ENCODE data around the gene THAP7. TPM values are rescaled to one million over a fixed set of nuclear protein-coding genes. Genes with fewer than 3 reads are reported as not detected.
A peak's percentile ranks its signal among the peaks of the same experiment; 100 is the strongest.
"Not testable (repeated sequence)": the region's sequence is repeated elsewhere in the genome, so short reads cannot be mapped to it uniquely, and the experiment has no call there.

THAP7 gene
- total RNA-seq, 1 donor from 2014 or later = 25.8 TPM

DNA sequence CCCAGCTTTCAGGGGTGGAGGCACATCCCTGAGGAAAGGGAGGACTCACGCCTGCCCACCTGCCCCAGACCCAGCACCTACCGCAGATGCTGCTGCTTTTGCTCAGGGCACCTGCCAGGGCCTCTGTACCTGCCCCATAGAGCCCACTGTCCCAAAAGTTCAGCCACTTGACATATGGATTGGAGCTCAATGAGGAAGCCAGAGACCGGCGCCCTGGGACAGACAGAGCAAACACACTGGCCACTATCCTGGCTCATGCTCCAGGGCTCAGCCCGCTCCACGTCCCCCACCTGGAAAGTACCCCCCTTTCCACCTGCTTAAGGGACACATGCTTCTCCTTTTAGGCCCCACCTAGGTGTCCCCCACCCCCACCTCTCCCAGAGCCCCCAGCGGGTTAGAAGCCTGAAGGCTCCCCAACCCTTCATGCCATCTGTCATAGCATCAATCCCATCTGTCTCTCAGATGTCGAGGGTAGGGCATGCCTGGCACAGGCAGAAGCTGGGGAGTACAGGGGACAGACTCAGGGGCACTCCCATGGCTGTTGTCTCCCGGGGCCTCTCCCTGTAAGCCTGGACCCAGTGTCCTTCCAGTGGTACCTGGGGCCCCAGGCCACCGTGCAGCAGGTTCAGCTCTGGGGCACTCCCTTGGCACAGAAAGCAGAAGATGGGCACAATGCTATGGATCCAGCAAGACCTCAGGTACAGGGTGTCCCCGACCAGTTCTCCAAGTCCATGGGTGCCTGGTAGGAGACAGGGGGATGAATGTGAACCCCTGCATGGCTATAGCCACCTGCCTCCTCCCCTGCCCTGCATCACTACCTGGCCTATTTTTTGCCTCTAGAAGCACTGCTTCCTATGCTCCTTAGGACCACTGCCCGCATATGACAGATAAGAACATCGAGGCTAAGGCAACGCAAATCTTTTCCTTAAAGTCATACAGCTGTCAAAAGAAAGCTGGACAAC, 10.8 kb upstream of the THAP7 start:
- no peak for DNase-seq (ENCODE audit: low spot score)

DNA sequence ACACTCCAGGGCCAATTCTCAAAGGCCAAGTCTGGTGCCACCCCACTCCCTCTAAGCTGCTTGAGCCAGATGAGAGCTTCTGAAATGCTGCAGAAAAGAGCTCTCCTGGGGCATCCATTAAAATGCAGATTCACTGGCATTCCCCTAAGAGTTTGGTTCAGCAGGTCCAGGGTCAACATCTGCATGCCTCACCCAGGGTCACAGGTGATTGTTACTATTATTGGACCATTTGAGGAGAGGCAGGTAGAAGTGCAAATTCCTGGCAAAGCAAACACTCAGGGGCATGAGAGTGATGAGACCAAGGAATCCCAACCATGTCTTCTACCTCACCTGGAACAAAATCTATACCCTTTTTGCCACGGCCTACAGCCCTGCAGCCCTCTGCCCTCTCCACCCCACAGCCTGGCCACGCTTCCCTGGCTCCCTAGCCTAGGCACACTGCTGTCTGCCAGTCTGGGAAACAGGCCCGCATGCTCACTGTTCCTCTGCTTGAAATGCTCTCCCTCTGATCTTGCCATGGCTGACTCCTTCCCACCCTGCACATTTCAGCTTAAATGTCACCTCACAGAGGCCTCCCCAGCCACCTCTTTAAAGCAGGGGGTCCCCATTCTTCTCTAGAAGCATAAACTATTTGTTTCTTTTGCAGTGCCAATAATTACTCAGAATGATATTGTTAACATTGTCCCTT, 8.7 kb upstream of the THAP7 start:
- no peak for DNase-seq (ENCODE audit: low spot score)

DNA sequence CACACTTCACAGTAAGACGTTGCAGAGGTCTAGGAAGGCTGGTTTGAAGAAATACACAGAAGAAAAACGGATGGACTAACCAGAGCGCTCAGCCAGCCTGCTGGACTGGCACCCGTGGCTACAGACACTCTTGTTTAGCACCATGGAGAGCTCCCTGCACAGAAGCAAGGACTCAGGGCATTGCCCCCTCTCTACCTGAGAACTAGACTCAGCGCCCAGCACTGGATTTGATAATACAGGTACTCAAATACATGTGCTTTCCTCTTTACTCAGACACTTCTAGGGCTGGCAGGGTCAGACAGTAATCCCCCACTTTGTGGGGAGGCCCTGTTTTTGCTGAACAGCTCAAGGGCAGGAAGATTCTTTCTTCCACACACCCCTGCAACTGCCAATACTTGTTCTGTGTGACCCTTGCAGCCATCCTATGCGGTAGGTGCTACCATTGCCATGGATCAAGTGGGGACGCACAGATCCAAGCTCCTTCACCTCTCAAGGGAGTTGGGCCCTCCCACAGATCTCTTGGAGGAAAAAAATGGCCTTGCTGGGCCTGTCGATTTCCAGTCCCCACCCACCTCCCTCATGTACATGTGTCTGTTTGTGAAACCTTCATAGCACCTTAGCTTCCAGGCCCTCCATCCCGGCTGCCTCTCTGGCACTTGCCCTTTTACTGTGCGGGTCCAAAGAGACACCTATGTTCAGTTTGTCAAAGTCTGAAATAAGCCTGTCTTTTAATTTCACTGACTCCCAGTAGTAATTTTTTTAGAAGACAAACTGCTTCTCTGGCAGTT, 7.9 kb upstream of the THAP7 start:
- DNase-seq (ENCODE audit: low spot score) = no peak

DNA sequence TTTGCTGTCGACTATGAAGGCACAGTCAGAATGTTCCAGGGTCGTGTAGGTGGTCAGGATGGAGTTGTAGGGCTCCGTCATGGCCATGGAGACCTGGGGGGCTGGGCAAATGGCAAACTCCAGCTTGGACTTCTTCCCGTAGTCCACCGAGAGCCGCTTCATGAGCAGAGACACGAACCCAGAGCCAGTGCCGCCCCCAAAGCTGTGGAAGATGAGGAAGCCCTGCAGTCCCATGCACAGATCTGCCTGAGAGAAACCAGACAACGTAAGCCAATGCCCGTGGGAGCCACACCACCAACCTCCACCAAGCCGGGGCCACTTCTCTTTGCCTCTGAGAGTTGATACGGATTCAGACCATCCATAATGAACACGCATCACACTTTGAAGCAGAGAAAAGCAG, 7.3 kb upstream of the THAP7 start:
- not testable (repeated sequence) for DNase-seq (ENCODE audit: low spot score)

DNA sequence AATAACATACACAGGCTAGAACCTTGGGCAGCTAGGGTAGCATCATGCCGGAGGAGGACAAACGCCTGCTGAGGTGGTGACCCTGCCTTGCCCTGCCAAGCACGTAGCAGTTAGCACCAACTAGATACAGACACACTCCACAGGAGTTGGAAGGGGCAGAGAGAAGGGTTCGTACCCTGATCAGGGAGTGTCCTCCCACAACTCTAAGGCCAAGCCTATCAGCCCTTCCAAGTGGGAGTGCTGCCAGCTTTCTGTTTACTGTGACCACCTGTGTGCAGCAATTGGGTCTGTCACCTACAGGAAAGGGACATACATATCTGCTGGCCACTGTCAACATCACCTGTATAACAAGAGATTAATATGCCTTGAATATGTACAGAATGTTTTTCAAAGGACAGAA, 1.9 kb upstream of the THAP7 start:
- DNase-seq (ENCODE audit: low spot score) = no peak

DNA sequence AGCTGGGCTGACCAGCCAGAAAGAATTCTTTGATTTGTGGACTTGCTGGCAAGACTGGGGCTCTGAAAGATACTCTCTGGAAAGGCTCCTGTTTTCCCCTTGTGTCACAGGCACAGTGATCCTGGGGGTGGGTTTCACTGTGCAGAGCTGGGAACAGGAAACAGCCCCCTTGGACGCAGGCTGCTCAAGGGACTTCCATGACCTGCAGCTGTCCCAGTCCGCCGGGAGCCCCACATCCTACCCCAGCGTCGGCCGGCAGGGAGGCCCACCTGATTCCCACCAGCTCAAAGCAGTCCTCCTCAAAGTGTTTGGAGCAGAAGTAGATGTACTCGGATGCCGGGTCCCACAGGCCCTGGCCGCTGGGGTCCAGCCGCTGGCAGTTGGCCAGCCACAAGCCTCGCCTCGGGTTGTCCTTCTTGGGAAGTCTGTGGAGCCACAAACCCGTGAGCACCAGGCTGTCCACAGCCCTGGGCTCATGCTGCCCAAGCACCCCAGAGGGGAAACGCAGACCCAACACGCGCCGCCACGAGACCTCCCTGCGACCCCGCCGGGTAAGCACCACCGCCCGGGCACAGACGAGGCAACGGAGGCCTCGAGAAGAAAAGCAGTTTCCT, 824 bp downstream of the THAP7 start:
- no peak for DNase-seq (ENCODE audit: low spot score)

DNA sequence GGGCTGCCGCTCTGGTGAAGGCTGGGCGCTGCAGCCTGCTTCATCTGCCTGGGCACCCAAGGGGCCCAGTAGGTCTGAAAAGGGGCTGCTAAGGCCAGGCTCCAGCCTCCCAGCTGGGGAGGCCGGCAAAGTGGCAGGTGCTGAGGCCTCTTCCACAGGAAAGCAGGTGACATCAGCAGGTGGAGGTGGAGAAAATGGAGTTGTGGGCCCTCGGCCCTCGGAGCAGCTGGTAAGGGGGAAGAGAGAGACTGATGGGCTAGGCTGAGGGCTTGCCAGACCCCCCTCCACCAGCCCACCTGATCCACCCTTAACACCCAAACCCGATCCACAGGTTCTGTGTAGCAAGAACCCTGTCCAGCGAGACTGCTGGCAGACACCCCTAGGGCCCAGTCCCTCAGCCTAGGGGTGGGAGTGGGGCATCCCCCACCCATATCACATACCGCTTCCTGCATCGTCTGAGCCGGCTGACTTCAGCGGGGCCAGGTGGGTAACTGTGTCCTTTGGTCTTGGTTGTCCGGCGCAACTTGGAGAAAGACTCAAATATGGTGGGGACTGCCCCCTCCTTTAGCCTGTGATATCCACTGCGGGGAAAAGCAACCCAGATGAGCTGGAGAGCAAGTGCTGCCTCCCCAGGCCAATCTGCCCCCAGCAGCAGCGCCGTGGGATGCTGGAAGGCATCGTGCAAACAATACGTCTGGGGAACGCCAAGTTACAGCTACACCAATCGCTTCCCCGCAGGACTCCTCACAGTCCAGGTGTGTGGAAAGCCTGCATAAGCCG, 1.5 kb downstream of the THAP7 start:
- DNase-seq (ENCODE audit: low spot score) = no peak

DNA sequence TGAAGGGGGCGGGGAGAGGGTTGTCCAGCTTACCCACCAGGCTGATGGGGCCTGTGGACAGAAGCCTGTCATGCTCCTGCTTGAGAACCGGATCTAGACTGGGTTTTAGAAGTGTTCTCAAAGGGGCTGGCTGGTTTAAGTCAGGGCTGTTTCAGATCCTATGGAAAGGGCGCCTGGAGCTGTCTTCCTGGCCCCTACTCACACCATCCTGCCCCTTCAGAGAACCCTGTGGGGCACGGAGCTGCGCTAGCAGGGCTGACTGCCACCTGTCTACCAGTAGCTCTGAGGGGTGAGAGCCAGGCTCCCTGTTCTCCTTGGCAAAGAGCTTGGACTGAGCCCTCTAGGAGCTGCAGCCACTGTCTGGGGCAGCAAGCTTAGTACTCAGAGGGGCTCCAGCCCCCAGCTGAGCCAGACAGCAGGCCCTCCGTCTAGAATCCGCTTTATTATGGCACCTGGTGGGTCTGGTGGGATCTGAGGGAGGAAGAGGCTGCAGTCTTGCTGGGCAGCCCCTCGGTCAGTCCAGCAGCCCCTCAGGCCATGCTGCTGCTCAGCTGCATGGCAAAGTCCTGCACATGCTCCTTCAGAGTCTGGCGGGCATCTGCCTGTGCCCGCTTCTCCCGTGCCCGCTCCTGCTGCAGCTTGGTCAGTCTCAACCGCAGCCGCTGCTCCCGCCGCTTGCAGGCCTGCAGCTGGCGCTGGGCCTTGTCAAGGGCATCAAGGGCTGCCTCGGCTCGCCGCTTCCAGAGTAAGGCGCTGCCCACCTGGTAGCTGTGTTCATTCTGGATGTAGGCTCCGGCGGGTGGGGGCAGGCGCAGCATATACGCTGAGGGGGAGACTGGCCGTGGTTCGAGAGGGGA, 2.3 kb downstream of the THAP7 start:
- peak; percentile 45 for DNase-seq (ENCODE audit: low spot score)

DNA sequence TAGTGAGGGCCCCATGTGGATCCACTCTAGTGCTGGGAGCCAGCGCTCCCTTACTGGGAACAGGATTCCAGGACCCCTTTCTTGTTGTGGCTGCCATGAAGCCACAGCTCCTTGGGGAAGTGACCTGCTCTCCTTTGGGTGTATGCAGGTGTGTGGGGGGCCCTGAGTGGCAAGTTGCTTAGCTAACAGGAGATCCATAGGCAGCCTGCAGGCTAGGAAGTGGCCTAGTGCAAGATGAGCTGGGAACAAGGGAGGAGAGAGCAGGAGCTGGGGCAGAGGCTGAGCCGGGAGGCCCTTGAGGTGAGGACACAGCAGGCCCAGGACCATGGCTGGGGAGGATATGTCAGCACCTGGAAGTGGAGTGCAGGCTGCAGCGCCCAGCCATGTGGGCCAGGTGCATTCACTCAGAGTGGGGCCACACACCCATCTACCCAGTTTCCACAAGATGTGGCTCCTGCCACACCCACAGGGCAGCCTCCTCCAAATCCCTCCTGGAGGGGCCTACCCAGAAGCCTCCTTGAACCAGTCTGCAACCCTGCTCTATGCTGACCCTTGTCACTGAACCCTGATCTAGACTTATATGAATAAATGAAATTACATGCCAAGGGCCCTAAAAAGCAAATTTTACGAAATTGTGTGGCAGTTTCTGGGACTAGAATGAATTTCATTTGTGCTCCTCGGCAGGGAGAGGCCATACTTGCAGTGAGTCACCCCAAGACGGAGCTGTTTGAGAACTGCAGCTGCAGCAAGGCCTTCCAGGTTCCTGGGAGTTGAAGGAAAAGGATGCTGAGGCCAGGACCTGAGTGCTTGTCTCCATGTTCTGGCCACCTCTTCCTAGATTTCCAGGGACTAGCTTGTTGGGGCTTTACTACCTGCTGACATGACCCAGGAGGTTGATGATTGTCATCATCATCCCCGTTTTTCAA, 3.2 kb downstream of the THAP7 start:
- no peak for DNase-seq (ENCODE audit: low spot score)

DNA sequence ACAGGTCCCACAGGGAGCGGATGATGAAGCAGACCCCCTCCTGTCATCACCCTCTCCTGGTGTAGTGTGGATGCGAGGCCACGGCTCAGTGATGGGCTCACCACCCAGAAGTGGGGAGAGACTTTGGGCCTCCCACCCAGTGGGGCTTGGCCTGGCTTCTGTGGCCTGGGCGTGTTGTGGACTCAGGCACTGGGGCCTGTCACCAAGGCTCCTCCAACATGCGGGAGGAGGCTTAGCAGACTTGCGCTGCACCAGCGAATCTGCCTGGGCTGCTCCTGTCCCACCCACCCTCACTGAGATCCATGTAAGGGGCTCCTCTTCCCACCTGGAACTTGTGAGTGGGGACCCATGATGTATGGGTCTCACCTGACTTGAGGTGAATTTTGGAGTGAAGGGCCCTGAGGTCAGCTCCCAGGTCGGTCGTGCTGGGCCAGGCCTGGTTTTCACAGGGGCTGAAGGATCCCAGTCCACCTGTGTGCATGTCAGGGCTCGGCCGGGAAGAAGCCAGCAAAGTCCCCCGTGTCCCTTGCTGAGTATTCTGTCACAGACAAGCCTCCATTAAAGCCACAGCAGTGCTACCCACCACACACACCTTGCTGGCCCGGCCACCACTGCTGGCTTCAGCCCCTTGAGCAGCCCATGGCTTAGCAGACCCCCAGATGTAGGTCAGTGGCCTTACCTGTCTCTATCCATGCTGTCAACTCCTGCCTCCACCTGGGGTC, 4.2 kb downstream of the THAP7 start:
- DNase-seq (ENCODE audit: low spot score) = no peak

DNA sequence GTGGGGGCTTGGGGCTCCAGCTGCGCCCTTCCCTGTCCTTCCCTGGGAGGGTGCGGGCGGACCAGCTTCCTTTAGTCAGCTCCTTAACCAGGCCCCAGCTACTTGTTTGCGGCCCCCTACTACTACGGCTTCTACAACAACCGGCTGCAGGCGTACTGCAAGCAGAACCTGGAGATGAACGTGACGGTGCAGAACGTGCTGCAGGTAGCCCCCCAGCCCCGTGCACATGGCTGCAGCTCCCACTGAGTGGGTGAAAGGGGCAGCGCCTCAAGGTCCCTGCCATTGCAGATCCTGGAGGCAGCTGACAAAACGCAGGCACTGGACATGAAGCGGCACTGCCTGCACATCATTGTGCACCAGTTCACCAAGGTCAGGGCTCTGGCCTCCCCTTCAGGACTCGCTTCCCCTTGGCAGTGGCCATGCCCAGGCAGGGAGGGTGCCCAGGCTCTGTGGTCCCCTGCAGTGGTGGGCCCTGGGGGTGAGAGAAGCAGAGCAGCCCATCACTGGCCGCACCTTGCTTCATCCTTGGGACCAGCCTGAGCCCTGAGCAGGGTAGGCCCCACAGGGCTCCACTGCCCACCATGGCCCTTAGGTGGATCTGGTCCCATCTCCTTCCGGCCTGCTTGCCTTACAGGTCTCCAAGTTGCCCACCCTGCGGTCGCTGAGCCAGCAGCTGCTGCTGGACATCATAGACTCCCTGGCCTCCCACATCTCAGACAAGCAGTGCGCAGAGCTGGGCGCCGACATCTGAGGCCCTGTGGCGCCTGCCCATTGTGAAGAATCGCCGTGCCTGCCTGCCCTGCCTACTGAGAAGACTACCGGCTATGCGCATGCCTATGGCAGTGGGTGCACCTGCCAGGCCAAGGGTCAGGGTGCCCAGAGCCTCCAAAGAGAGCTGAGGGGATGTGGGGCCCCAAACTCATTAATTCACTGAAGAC, 5.1 kb downstream of the THAP7 start:
- no peak for DNase-seq (ENCODE audit: low spot score)

DNA sequence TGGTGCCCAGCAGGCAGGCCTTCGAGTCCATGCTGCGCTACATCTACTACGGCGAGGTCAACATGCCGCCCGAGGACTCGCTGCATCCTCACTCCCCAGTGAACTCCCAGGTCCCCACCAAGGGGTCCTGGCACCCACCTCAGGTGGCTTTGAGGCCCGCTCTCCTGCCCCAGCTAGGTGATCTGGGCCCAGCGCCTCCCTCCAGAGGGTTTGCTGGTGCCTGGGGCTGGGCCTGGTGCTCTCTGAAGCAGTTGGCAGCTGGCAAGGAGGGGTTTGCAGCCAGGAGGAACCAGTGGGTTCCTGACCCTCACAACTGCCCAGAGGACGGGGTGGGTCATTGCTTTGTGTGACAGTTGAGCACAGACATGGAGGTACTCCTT, 5.9 kb downstream of the THAP7 start:
- no peak for DNase-seq (ENCODE audit: low spot score)

DNA sequence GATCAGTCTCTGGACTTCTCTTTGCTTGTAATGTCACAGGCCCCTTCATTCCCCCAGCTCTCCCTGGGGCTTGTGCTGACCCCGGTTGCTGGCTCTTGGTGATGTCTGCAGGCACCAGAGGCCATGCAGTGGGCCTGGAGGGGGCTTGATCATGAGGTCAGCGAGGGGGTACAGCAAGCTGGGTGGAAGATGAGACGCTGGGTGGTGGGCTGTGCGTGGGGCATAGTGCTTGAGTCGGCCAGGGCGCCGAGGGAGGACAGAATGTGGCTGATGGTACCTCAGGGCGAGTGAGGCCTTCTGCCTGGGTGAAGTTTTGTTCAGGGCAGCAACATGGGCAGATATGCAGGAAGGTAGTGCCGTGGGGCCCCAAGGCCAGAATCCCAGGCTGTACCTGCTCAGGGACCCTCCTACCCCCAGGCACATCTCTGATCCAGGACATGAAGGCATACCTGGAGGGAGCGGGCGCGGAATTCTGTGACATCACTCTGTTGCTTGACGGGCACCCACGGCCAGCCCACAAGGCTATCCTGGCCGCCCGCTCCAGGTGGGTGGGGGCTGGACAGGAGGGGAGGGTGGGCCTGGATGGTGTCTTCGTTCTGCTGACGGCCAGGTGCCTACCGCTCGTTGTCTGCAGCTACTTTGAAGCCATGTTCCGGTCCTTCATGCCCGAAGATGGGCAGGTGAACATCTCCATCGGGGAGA, 6.4 kb downstream of the THAP7 start:
- no peak for DNase-seq (ENCODE audit: low spot score)

DNA sequence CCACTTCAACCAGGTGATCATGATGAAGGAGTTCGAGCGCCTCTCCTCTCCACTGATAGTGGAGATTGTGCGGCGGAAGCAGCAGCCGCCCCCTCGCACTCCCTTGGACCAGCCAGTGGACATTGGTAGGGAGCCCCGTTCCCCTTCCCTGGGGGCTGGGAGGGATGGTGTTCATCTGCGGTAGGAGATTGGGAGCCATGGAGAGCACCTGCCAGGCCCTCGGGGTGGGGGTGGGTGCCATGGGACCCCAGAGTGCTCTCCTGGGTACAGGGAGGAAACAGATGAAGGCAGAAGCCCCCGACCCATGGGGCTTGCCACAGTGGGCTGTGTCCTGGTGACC, 7.0 kb downstream of the THAP7 start:
- DNase-seq (ENCODE audit: low spot score) = no peak

DNA sequence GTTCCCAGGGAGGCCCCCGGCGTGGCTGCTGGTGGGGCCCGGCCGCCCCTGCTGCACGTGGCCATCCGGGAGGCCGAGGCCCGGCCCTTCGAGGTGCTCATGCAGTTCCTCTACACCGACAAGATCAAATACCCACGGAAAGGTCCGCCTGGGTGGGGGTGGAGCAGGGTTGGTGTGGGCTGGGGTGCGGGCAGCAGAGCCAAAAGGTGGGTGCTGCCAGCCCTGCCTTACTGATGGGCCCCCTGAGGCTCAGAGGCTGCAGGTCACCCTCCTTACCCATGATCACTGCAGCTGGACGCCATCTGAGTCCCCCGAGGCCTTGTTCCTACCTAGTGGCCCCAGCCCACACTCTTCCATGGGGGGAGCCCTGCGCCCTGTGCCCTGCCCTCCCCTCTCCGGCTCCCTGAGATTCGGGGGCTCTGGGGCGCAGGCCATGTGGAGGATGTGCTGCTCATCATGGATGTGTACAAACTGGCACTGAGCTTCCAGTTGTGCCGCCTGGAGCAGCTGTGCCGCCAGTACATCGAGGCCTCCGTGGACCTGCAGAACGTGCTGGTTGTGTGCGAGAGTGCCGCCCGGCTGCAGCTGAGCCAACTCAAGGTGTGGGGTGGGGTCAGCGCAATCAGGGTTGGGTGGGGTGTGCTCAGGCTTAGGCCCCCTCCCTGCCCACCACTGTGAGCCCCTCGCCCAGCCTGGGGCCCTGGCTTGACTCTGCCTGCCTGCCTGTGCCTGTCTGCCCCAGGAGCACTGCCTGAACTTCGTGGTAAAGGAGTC, 7.6 kb downstream of the THAP7 start:
- no peak for DNase-seq (ENCODE audit: low spot score)

All from ureter (tissue), 1 donor.